HepG2 (cell line): ENCODE results near the gene MAP2K5.

ENCODE experiments used
- EZH2 ChIP-seq: conservative IDR thresholded peaks from 2 replicates; pipeline ENCODE4 v1.6.1; 2012; ENCODE audit warnings: mild to moderate bottlenecking, low read depth, low read length, moderate library complexity
- ZBTB21 ChIP-seq: sonication (generic); formaldehyde crosslinking; IDR thresholded peaks from 2 replicates; pipeline ENCODE4 v1.4.0; 2020; ENCODE audit warnings: missing genetic modification reagents

DNA sequence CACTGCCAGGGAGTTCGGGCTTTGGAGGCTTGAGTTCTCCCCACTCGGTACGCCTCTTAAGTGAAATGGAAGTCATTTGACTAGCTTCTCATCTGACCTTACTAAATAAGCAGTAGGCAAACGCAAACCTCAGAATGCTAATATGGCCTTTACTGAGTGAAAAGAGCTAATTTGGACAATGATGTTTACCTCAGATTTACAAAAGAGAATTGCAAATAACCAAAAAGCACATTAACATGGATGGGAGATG, 298.9 kb downstream of the MAP2K5 start:
- no peak for TF ChIP-seq EZH2
- no peak for TF ChIP-seq ZBTB21 (CRISPR knock-in tag)
